IMR-90 (cell line): ENCODE results near the gene MAT2B. TPM values are rescaled to one million over a fixed set of nuclear protein-coding genes. Genes with fewer than 3 reads are reported as not detected.

Experiments
- ATAC-seq: fragments of 200-7000 bp; cut with Tn5 transposase; 2 replicates; pipeline ENCODE4 v1.9.1; 2020; ENCODE audit warnings: low read depth, mild to moderate bottlenecking, moderate library complexity
- BruUV-seq: library from RNA; stranded (reverse); fragments of 400-500 nt; replicated peaks from 2 replicates; lab custom pipeline; 2021; lab: Mats Ljungman, UMichigan
- CTCF ChIA-PET: fragments of 300-600 bp; formaldehyde crosslinking; extraction: SDS; loops from one replicate; lab custom pipeline; 2021; ENCODE audit warnings: antibody characterized with exemption; lab: Yijun Ruan, JAX
- POLR2A ChIA-PET: fragments of 300-600 bp; sonication (Branson Sonifier 250); formaldehyde crosslinking; loops from one replicate; lab custom pipeline; 2022; ENCODE audit warnings: antibody characterized with exemption; ENCODE audit not compliant: unreplicated experiment; lab: Charles Lee
- DNase-seq: peaks from one replicate; pipeline ENCODE4 v3.0.0; 2013
- H2AFZ ChIP-seq: replicated peaks from 2 replicates; pipeline ENCODE3; 2013; ENCODE audit warnings: low read length, mild to moderate bottlenecking; ENCODE audit not compliant: poor library complexity
- H2AK5ac ChIP-seq: 2 replicates; pipeline ENCODE4 v1.6.1; 2013; ENCODE audit warnings: low read depth, low read length, inconsistent platforms
- H2AK9ac ChIP-seq: replicated peaks from 2 replicates; pipeline ENCODE3; 2013; ENCODE audit warnings: mild to moderate bottlenecking, low read depth, low read length, moderate library complexity; ENCODE audit not compliant: poor library complexity
- H2BK120ac ChIP-seq: 2 replicates; pipeline ENCODE4 v1.6.1; 2013; ENCODE audit warnings: low read depth, low read length, inconsistent platforms
- H2BK15ac ChIP-seq: 3 replicates; pipeline ENCODE4 v1.6.1; 2013; ENCODE audit warnings: low read depth, low read length, inconsistent platforms
- H2BK20ac ChIP-seq: 2 replicates; pipeline ENCODE4 v1.6.1; 2013; ENCODE audit warnings: low read depth, mild to moderate bottlenecking, inconsistent platforms, low read length, moderate library complexity
- H2BK5ac ChIP-seq: 2 replicates; pipeline ENCODE4 v1.6.1; 2013; ENCODE audit warnings: mild to moderate bottlenecking, low read depth, low read length, inconsistent platforms; ENCODE audit not compliant: poor library complexity, severe bottlenecking
- H3K14ac ChIP-seq: replicated peaks from 2 replicates; pipeline ENCODE4 v1.6.1; 2013; ENCODE audit warnings: low read depth, low read length, inconsistent platforms
- H3K18ac ChIP-seq: 2 replicates; pipeline ENCODE4 v1.6.1; 2013; ENCODE audit warnings: low read depth, low read length, control low read depth
- H3K23ac ChIP-seq: 2 replicates; pipeline ENCODE4 v1.6.1; 2013; ENCODE audit warnings: low read depth, low read length, inconsistent platforms
- H3K27ac ChIP-seq: 2 replicates; pipeline ENCODE4 v1.5.1; 2013; ENCODE audit warnings: mild to moderate bottlenecking, control low read depth, low read length; ENCODE audit not compliant: insufficient read depth
- H3K27me3 ChIP-seq: 2 replicates; pipeline ENCODE4 v1.6.1; 2013; ENCODE audit warnings: low read length; ENCODE audit not compliant: control insufficient read depth, insufficient read depth
- H3K36me3 ChIP-seq: 2 replicates; pipeline ENCODE4 v1.6.1; 2013; ENCODE audit warnings: low read length, mixed read lengths; ENCODE audit not compliant: control insufficient read depth, insufficient read depth
- H3K4ac ChIP-seq: 2 replicates; pipeline ENCODE4 v1.6.1; 2013; ENCODE audit warnings: low read depth, low read length, inconsistent platforms
- H3K4me1 ChIP-seq: 2 replicates; pipeline ENCODE4 v1.6.1; 2013; ENCODE audit warnings: low read length, mixed read lengths; ENCODE audit not compliant: control insufficient read depth, insufficient read depth
- H3K4me2 ChIP-seq: 2 replicates; pipeline ENCODE4 v1.6.1; 2013; ENCODE audit warnings: low read depth, mild to moderate bottlenecking, control low read depth, low read length, moderate library complexity
- H3K4me3 ChIP-seq: 2 replicates; pipeline ENCODE4 v1.5.1; 2013; ENCODE audit warnings: low read depth, mild to moderate bottlenecking, control low read depth, low read length, moderate library complexity; ENCODE audit not compliant: insufficient read depth
- H3K56ac ChIP-seq: 2 replicates; pipeline ENCODE4 v1.6.1; 2013; ENCODE audit warnings: low read length, inconsistent platforms; ENCODE audit not compliant: insufficient read depth; ENCODE audit errors: extremely low read depth
- H3K79me1 ChIP-seq, 2 experiments: 2 replicates each; pipeline ENCODE4 v1.6.1; 2013; ENCODE audit warnings: low read length in 2 of 2, inconsistent platforms in 1 of 2, low read depth in 1 of 2
- H3K9ac ChIP-seq: 2 replicates; pipeline ENCODE4 v1.6.1; 2013; ENCODE audit warnings: low read depth, low read length, control low read depth
- H3K9me1 ChIP-seq: 2 replicates; pipeline ENCODE4 v1.6.1; 2013; ENCODE audit warnings: low read length, inconsistent platforms; ENCODE audit not compliant: insufficient read depth
- H3K9me3 ChIP-seq: 2 replicates; pipeline ENCODE4 v1.6.1; 2013; ENCODE audit warnings: low read length; ENCODE audit not compliant: control insufficient read depth, insufficient read depth
- H4K20me1 ChIP-seq: 2 replicates; pipeline ENCODE4 v1.6.1; 2013; ENCODE audit warnings: low read length, inconsistent platforms; ENCODE audit not compliant: insufficient read depth
- H4K5ac ChIP-seq: 2 replicates; pipeline ENCODE4 v1.6.1; 2013; ENCODE audit warnings: mild to moderate bottlenecking, low read depth, low read length, control low read depth
- H4K8ac ChIP-seq, 2 experiments: 2 replicates each; pipeline ENCODE4 v1.6.1; 2013; ENCODE audit warnings: low read depth in 2 of 2, low read length in 2 of 2, control low read depth in 1 of 2, inconsistent platforms in 1 of 2
- H4K91ac ChIP-seq: 2 replicates; pipeline ENCODE4 v1.6.1; 2013; ENCODE audit warnings: low read depth, low read length, inconsistent platforms; ENCODE audit not compliant: insufficient read depth
- CEBPB ChIP-seq: IDR thresholded peaks from 2 replicates; pipeline ENCODE4 v1.6.1; 2012; ENCODE audit warnings: low read depth, low read length, improper control_type of control experiment
- CHD1 ChIP-seq: IDR thresholded peaks from 2 replicates; pipeline ENCODE4 v1.6.1; 2012; ENCODE audit warnings: low read depth, low read length, improper control_type of control experiment
- MAFK ChIP-seq: IDR thresholded peaks from 2 replicates; pipeline ENCODE4 v1.6.1; 2012; ENCODE audit warnings: low read depth, low read length, improper control_type of control experiment
- NFE2L2 ChIP-seq: fragments of 150-350 bp; IDR thresholded peaks from 2 replicates; pipeline ENCODE4 v1.6.1; 2016; ENCODE audit warnings: low read depth, mild to moderate bottlenecking, low read length
- RCOR1 ChIP-seq: IDR thresholded peaks from 2 replicates; pipeline ENCODE4 v1.6.1; 2012; ENCODE audit warnings: mild to moderate bottlenecking, low read length, improper control_type of control experiment; ENCODE audit not compliant: insufficient replicate concordance
- SMC3 ChIP-seq: fragments of 150-350 bp; IDR thresholded peaks from 2 replicates; pipeline ENCODE4 v1.6.1; 2016; ENCODE audit warnings: low read depth, mild to moderate bottlenecking, antibody characterized with exemption, low read length, moderate library complexity
- WGBS, 2 experiments: methylation state at CpG; one replicate each; pipeline versions ENCODE4 v1.1.5 to v1.1.7; 2013; ENCODE audit warnings: missing lambda C conversion rate in 2 of 2; ENCODE audit not compliant: insufficient read length in 1 of 2; ENCODE audit errors: extremely low coverage in 2 of 2; 5-methylcytosine and 5-hydroxymethylcytosine counted together
- dilution Hi-C: fragments of 300-500 bp; cut with HindIII; formaldehyde crosslinking; loops from one replicate; pipeline ENCODE4 v1.14.3; 2018; ENCODE audit warnings: low sequenced_read_pairs; ENCODE audit not compliant: unreplicated experiment
- in situ Hi-C: fragments of 300-500 bp; cut with MboI; formaldehyde crosslinking; loops from 3 replicates; pipeline ENCODE4 v1.14.3; 2019; ENCODE audit warnings: low sequenced_read_pairs, inconsistent platforms, mixed read lengths
- intact Hi-C: fragments of 100-400 bp; cut with micrococcal nuclease; formaldehyde crosslinking; loops from 2 replicates; pipeline ENCODE4 v1.10.0; 2022
- polyA plus RNA-seq, 3 experiments: library from polyadenylated mRNA; depleted of rRNA; stranded (reverse); fragments of >200 nt; gene quantifications; 2 replicates each; pipeline ENCODE4 v1.2.3, GENCODE V29; 2012; ENCODE audit warnings: low replicate concordance in 1 of 3
- total RNA-seq: library from RNA; depleted of rRNA; stranded (reverse); fragments of >200 nt; gene quantifications from 2 replicates; pipeline ENCODE4 v1.2.3, GENCODE V29; 2012
- TF ChIP-seq, protein P1 (sequence below): conservative IDR thresholded peaks from 2 replicates; pipeline ENCODE4 v1.5.1; 2012; ENCODE audit warnings: mild to moderate bottlenecking, low read depth, low read length, improper control_type of control experiment
- TF ChIP-seq, protein P2 (sequence below): fragments of 150-350 bp; IDR thresholded peaks from 2 replicates; pipeline ENCODE4 v1.6.1; 2016; ENCODE audit warnings: low read depth, mild to moderate bottlenecking, low read length, moderate library complexity, borderline replicate concordance
- TF ChIP-seq, protein P3 (sequence below): fragments of 150-350 bp; IDR thresholded peaks from 2 replicates; pipeline ENCODE4 v1.6.1; 2017; ENCODE audit warnings: mild to moderate bottlenecking, antibody characterized with exemption, low read length, low read depth

Gene MAT2B
- total and polyA plus RNA-seq, 2 of the 4 experiments (the other 2 are of a cell fraction), result 41.7 to 80.3 TPM

DNA sequence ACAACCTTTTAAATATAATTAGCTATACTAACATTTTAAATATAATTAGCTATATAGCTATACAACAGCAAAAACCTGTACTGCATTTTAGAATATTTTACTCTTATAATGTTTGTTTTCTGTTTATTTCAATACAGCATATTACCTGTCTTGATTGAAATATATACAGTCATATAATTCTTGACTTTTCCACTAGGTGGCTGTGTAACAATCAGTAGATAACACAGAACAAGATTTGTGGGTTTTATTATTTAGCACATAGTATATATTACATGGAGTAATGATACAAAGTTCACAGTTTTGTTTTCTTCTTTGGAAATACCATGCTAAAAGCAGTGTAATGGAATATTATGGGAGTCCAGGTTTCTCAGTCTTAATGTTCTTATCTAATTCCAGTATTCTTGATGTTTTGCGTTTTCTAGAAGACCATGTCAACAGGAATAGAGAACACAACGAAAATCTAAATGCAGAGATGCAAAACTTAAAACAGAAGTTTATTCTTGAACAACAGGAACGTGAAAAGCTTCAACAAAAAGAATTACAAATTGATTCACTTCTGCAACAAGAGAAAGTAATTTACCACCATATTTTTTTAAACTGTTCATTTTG lies 31.7 kb upstream of the MAT2B start:
- H3K36me3 ChIP-seq, result peaks cover 4% of the 10 kb centered on the region; the same call in 1 of the 2 replicates
- no peak for TF ChIP-seq CEBPB
- peak; percentile 10; the same call in 1 of the 2 replicates for TF ChIP-seq SMC3
- TF ChIP-seq, protein P1, sequence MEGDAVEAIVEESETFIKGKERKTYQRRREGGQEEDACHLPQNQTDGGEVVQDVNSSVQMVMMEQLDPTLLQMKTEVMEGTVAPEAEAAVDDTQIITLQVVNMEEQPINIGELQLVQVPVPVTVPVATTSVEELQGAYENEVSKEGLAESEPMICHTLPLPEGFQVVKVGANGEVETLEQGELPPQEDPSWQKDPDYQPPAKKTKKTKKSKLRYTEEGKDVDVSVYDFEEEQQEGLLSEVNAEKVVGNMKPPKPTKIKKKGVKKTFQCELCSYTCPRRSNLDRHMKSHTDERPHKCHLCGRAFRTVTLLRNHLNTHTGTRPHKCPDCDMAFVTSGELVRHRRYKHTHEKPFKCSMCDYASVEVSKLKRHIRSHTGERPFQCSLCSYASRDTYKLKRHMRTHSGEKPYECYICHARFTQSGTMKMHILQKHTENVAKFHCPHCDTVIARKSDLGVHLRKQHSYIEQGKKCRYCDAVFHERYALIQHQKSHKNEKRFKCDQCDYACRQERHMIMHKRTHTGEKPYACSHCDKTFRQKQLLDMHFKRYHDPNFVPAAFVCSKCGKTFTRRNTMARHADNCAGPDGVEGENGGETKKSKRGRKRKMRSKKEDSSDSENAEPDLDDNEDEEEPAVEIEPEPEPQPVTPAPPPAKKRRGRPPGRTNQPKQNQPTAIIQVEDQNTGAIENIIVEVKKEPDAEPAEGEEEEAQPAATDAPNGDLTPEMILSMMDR, result peak; percentile 21; the same call in 1 of the 2 replicates
- TF ChIP-seq, protein P2, sequence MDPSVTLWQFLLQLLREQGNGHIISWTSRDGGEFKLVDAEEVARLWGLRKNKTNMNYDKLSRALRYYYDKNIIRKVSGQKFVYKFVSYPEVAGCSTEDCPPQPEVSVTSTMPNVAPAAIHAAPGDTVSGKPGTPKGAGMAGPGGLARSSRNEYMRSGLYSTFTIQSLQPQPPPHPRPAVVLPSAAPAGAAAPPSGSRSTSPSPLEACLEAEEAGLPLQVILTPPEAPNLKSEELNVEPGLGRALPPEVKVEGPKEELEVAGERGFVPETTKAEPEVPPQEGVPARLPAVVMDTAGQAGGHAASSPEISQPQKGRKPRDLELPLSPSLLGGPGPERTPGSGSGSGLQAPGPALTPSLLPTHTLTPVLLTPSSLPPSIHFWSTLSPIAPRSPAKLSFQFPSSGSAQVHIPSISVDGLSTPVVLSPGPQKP, result no peak
- TF ChIP-seq NFE2L2, result no peak
- no peak for TF ChIP-seq MAFK
- TF ChIP-seq, protein P3, sequence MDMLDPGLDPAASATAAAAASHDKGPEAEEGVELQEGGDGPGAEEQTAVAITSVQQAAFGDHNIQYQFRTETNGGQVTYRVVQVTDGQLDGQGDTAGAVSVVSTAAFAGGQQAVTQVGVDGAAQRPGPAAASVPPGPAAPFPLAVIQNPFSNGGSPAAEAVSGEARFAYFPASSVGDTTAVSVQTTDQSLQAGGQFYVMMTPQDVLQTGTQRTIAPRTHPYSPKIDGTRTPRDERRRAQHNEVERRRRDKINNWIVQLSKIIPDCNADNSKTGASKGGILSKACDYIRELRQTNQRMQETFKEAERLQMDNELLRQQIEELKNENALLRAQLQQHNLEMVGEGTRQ, result no peak
- TF ChIP-seq RCOR1, result no peak
- no peak for TF ChIP-seq CHD1
- no peaks in the 10 kb centered on the region for H3K27me3 ChIP-seq
- H3K27ac ChIP-seq, result no peak overlapping the region
- no peaks in the 10 kb centered on the region for H4K20me1 ChIP-seq
- CTCF ChIA-PET, result interaction anchor here (0.7 to 1.1 kb wide), 4 partner anchors 10 to 19 kb away, joined by 3 to 4 read pairs (median 3); no protein-coding TSS in a partner anchor
- H2AK5ac ChIP-seq, result no peak overlapping the region
- H3K4ac ChIP-seq, result no peak overlapping the region
- dilution Hi-C loops, result no loop called here
- H3K9me1 ChIP-seq, result no peaks in the 10 kb centered on the region
- H2BK120ac ChIP-seq, result no peak overlapping the region
- no peak overlapping the region for H3K23ac ChIP-seq
- no peak overlapping the region for H4K5ac ChIP-seq
- H2AK9ac ChIP-seq, result no peak overlapping the region
- H3K4me3 ChIP-seq, result no peak overlapping the region
- in situ Hi-C loops, result no loop called here
- no CpG with 5 or more reads among the region's 3 CpGs for WGBS, 2 experiments
- POLR2A ChIA-PET, result no interaction called here
- no peak overlapping the region for H3K14ac ChIP-seq
- peaks cover 3% of the 10 kb centered on the region; the same call in 1 of the 2 replicates for H3K4me1 ChIP-seq
- H2BK20ac ChIP-seq, result no peak overlapping the region
- no peak overlapping the region for H2BK15ac ChIP-seq
- no peaks in the 10 kb centered on the region for H3K9me3 ChIP-seq
- no peak overlapping the region for H3K56ac ChIP-seq
- H3K79me1 ChIP-seq, result peaks cover 0 to 3% of the 10 kb centered on the region in 2 experiments; a peak in 1 of 4 replicates
- H3K4me2 ChIP-seq, result no peak overlapping the region
- BruUV-seq, result no TSS peak
- H4K8ac ChIP-seq, result no peak overlapping the region
- H3K18ac ChIP-seq, result no peak overlapping the region
- H2AFZ ChIP-seq, result no peak overlapping the region
- H4K91ac ChIP-seq, result no peak overlapping the region
- no peak overlapping the region for H3K9ac ChIP-seq
- DNase-seq (no peak), ATAC-seq (no peak)
- H2BK5ac ChIP-seq, result no peak overlapping the region
- intact Hi-C loops, result no loop called here
